GDM1 (cell line): Measurements from ENCODE around the gene ZNF446.
"Not testable (repeated sequence)": the region's sequence is repeated elsewhere in the genome, so short reads cannot be mapped to it uniquely, and the experiment has no call there.

Experiments
- DNase-seq: peaks from one replicate; lab custom pipeline; 2025; lab: John Stamatoyannopoulos, UW

Gene ZNF446

GRCh38 chr19:58475714-58476497, at the start of gene ZNF446:
Gene ZNF446 (plus strand): TSS chr19:58476352. CDS start chr19:58477219, 867 bp downstream.
- DNase-seq, result peak; percentile 95

- no peak for DNase-seq
Measured at GRCh38 chr19:58428617-58429016, 47.5 kb upstream of the ZNF446 start.

GRCh38 chr19:58429745-58430144, 46.4 kb upstream of the ZNF446 start:
- DNase-seq, result no peak

GRCh38 chr19:58434217-58434616, 41.9 kb upstream of the ZNF446 start:
- no peak for DNase-seq

GRCh38 chr19:58439576-58440554, 36.3 kb upstream of the ZNF446 start, which contains the start of gene ZNF132:
Gene ZNF132 (minus strand): TSS chr19:58440153. CDS start chr19:58439821, 332 bp downstream.
- no peak for DNase-seq

- no peak for DNase-seq
Measured at GRCh38 chr19:58440556-58440955, 35.6 kb upstream of the ZNF446 start.

GRCh38 chr19:58442986-58443385, 33.2 kb upstream of the ZNF446 start:
- not testable (repeated sequence) for DNase-seq

- DNase-seq, result not testable (repeated sequence)
Measured at GRCh38 chr19:58448860-58449259, 27.3 kb upstream of the ZNF446 start.

GRCh38 chr19:58449980-58450379, 26.2 kb upstream of the ZNF446 start:
- not testable (repeated sequence) for DNase-seq

GRCh38 chr19:58450856-58451357, 25.2 kb upstream of the ZNF446 start:
- DNase-seq, result no peak

GRCh38 chr19:58451358-58452101, 24.6 kb upstream of the ZNF446 start, which contains the start of gene ZNF324B:
Gene ZNF324B (plus strand): TSS chr19:58451622. CDS start chr19:58453702, 2,080 bp downstream.
- peak; percentile 91 for DNase-seq

GRCh38 chr19:58453743-58454142, 22.4 kb upstream of the ZNF446 start:
- DNase-seq, result no peak

GRCh38 chr19:58455306-58455705, 20.8 kb upstream of the ZNF446 start:
- no peak for DNase-seq

- no peak for DNase-seq
Measured at GRCh38 chr19:58456111-58456510, 20.0 kb upstream of the ZNF446 start.

- DNase-seq, result no peak
Measured at GRCh38 chr19:58460039-58460438, 16.1 kb upstream of the ZNF446 start.

- no peak for DNase-seq
Measured at GRCh38 chr19:58466089-58466759, 9.9 kb upstream of the ZNF446 start.

- peak; percentile 92 for DNase-seq
Measured at GRCh38 chr19:58466760-58467589, 9.2 kb upstream of the ZNF446 start, which contains the start of gene ZNF324. Gene ZNF324 (plus strand): TSS chr19:58467080. CDS start chr19:58469186, 2,106 bp downstream.

GRCh38 chr19:58468216-58468839, 7.8 kb upstream of the ZNF446 start:
- DNase-seq, result no peak

- DNase-seq, result no peak
Measured at GRCh38 chr19:58469241-58470013, 6.7 kb upstream of the ZNF446 start.
